Erythroblast (primary cell): ENCODE results near the gene POFUT2.

Experiments
- GATA1 ChIP-seq: IDR thresholded peaks from 2 replicates; pipeline ENCODE4 v1.6.1; 2011; ENCODE audit warnings: low read depth, mild to moderate bottlenecking, control low read depth, low read length, moderate library complexity
- POLR2A ChIP-seq: IDR thresholded peaks from 2 replicates; pipeline ENCODE4 v1.6.1; 2011; ENCODE audit warnings: mild to moderate bottlenecking, low read length

- TF ChIP-seq POLR2A (no peak), GATA1 (no peak)
Observed at GRCh38 chr21:45266518-45267389, 20.9 kb downstream of the POFUT2 start.
